ENCODE data around the gene ERGIC2.

ERGIC2 gene

DNA sequence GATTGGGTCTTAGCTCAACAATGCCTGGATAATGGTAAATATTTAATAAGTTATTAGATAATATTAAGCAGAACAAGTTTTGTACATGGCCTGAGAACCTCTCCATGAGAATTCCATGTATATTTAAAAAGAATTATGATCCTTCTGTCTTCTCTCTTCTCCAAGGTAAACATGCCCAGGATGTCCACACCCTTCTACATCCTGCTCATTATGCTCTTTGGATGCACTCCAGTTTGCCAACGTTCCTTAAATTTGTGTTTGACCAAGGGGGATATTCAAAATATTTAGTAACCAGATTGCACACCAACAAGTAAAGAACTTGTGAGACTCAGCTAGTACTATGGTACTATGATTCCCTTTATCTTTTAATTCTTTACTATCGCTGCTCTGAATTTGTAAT lies 44.8 kb upstream of the ERGIC2 start:
- H3K4me3 ChIP-seq (ENCODE audit: low read depth, low read length): no peak overlapping the region
- TF ChIP-seq CTCF (IDR thresholded peaks at IDR 0.05; ENCODE audit: low read depth, low read length, missing control alignments): no peak
- no peak for DNase-seq (ENCODE audit: low read depth)

DNA sequence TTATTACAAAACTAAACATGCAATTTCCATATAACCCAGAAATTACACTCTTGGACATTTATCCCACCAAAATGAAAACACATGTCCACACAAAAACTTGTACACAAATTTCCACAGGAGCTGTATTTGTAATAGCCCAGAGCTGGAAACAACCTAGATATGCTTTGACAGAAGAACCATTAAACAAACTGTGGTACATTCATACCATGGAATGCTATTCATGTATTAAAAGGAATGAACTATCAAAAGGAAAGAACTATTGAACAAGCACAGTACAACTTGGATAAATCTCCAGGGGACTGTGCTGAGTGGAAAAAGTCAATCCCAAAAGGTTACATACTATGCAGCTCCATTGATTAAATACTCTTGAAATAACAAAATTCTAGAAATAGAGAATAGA lies 35.8 kb upstream of the ERGIC2 start:
- TF ChIP-seq CTCF (IDR thresholded peaks at IDR 0.05; ENCODE audit: low read depth, low read length, missing control alignments): no peak
- DNase-seq (ENCODE audit: low read depth): no peak
- no peak overlapping the region for H3K4me3 ChIP-seq (ENCODE audit: low read depth, low read length)

- no peak overlapping the region for H3K4me3 ChIP-seq (ENCODE audit: low read depth, low read length)
- no peak for TF ChIP-seq CTCF (IDR thresholded peaks at IDR 0.05; ENCODE audit: low read depth, low read length, missing control alignments)
- DNase-seq (ENCODE audit: low read depth): no peak
Observed at GRCh38 chr12:29415111-29415510, 34.1 kb upstream of the ERGIC2 start.

DNA sequence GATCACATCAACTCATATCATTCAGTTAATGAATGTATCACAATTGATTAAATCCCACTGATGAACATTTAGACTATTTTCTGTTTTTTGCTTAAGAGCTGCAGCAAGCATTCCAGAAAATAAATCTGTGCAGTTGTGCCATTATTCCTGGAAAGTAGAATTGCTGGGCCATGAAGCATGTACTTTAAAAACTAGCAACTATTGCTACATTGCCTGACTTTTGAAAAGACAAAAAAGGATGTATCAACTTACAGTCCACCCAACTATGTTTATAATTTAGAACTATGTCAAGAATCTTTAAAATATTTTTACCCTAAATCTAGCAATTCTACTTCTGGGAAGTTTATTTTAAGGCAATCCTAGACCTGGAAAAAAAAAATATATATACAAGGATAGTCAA lies 33.4 kb upstream of the ERGIC2 start:
- no peak for TF ChIP-seq CTCF (IDR thresholded peaks at IDR 0.05; ENCODE audit: low read depth, low read length, missing control alignments)
- H3K4me3 ChIP-seq (ENCODE audit: low read depth, low read length): no peak overlapping the region
- DNase-seq (ENCODE audit: low read depth): no peak

GRCh38 chr12:29405561-29405960 lies 24.6 kb upstream of the ERGIC2 start:
- TF ChIP-seq CTCF (IDR thresholded peaks at IDR 0.05; ENCODE audit: low read depth, low read length, missing control alignments): no peak
- no peak overlapping the region for H3K4me3 ChIP-seq (ENCODE audit: low read depth, low read length)
- DNase-seq (ENCODE audit: low read depth): no peak

- H3K4me3 ChIP-seq (ENCODE audit: low read depth, low read length): no peak overlapping the region
- no peak for DNase-seq (ENCODE audit: low read depth)
- TF ChIP-seq CTCF (IDR thresholded peaks at IDR 0.05; ENCODE audit: low read depth, low read length, missing control alignments): no peak
Observed at GRCh38 chr12:29403991-29404390, 23.0 kb upstream of the ERGIC2 start.

DNA sequence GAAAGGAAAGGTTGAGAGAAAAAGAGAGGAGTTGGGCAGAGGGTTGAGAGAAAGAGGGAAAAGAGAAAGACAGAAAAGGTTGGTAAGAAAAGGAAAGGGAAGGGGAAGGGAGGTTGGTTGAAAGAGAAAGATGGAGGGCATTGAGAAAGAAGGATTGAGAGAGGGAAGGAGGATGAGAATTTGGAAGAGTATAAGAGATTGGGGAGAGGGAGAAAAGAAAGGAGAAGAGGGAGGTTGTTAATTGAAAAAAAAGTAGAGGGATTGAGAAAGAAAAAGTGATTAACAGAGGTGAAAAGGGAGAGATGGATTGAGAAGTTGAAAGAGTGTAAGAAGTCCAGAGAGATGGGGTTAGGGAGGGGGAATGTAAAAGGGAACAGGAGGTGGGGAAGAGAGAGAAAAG lies 21.5 kb upstream of the ERGIC2 start:
- no peak for DNase-seq (ENCODE audit: low read depth)
- TF ChIP-seq CTCF (IDR thresholded peaks at IDR 0.05; ENCODE audit: low read depth, low read length, missing control alignments): no peak

More for the DNA sequence above, 21.5 kb upstream of the ERGIC2 start:
- H3K4me3 ChIP-seq (ENCODE audit: low read depth, low read length): no peak overlapping the region
